HAP-1 (cell line): ENCODE data around the gene CCRL2.

Source experiments
- DNase-seq, 2 experiments: peaks; one replicate each; pipeline ENCODE4 v3.0.0-alpha.2; 2016 to 2020; ENCODE audit warnings: low spot score in 2 of 2
- H3K27me3 ChIP-seq: fragments of 250-450 bp; sonication (Bioruptor Pico); 2 replicates; pipeline ENCODE4 v1.5.1; 2020; ENCODE audit warnings: low read depth, mild to moderate bottlenecking, moderate library complexity
- H3K36me3 ChIP-seq: fragments of 250-450 bp; sonication (Bioruptor Pico); replicated peaks from 2 replicates; pipeline ENCODE4 v1.5.1; 2020; ENCODE audit warnings: mild to moderate bottlenecking
- H3K4me1 ChIP-seq: fragments of 250-450 bp; sonication (Bioruptor Pico); 2 replicates; pipeline ENCODE4 v1.5.1; 2020; ENCODE audit warnings: mild to moderate bottlenecking
- H3K4me3 ChIP-seq: fragments of 250-450 bp; sonication (Bioruptor Pico); 2 replicates; pipeline ENCODE4 v1.5.1; 2020; ENCODE audit warnings: mild to moderate bottlenecking, moderate library complexity
- H3K9me3 ChIP-seq: fragments of 250-450 bp; sonication (Bioruptor Pico); 2 replicates; pipeline ENCODE4 v1.5.1; 2020; ENCODE audit warnings: mild to moderate bottlenecking, moderate library complexity
- in situ Hi-C: fragments of 300-500 bp; cut with MboI; formaldehyde crosslinking; loops from 3 replicates; pipeline ENCODE4 v1.14.3; 2020; ENCODE audit warnings: low sequenced_read_pairs, inconsistent platforms, mixed read lengths

CCRL2 gene

DNA sequence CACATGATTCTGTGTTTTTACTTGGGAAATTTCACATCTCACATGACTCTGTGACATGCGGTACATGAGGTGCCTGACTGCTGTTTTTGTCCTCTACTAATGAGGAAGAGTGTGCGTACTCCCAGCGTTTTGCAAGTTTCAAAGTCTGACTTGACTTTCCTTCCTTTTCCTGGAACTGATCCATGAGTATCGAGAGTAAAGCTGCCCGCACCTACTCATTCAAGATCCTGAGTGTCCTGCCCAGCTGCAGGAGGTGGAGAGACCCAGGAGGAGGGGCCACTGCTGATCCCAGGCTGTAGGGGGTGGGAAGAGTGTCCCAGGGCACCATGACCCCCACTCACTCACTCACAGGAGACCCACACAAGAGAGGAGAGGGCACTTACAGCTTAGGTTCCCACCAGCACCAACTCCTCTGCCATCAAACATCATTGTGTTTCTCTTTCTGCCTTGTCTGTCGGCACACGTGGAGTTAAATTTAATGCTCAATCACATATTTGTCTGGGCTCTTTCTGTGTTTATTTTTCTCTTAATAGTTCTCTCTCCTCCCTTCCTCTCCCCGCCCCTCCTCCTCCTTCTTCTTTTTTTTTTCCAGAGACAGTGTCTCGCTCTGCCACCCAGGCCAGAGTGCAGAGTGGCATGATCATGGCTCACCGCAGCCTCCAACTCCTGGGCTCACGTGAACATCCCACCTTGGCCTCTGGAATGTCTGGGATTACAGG lies 1.6 kb upstream of the CCRL2 start:
- H3K27me3 ChIP-seq, result peaks cover 15% of the 10 kb centered on the region

DNA sequence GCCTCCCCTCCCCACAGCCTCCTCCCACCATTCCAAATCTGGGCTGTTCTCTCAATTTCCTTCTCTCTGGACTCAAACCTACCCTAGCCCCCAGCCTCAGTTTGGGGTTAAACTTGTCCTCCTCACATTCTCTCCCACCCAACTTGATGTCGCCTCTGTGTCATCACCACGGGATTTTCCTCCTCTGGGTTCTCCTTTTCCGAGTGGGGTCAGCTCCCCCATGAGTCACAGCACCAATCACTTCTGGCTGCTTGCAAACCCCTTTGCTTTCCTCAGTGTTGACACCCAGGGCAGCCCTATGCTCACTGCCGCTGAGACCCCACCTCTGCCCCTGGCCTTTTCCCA lies 644 bp upstream of the CCRL2 start:
- Histone ChIP-seq H3K9me3 (no peaks in the 10 kb centered on the region), H3K4me3 (no peak overlapping the region), H3K4me1 (no peaks in the 10 kb centered on the region), H3K27me3 (peaks cover 15% of the 10 kb centered on the region), H3K36me3 (no peaks in the 10 kb centered on the region)
- no peak for DNase-seq
- in situ Hi-C loops, result no loop called here

More for the DNA sequence above, 1.6 kb upstream of the CCRL2 start:
- H3K4me3 ChIP-seq, result no peak overlapping the region
- no peaks in the 10 kb centered on the region for H3K9me3 ChIP-seq
- DNase-seq, result no peak
- H3K4me1 ChIP-seq, result no peaks in the 10 kb centered on the region
- H3K36me3 ChIP-seq, result no peaks in the 10 kb centered on the region
- in situ Hi-C loops, result no loop called here

DNA sequence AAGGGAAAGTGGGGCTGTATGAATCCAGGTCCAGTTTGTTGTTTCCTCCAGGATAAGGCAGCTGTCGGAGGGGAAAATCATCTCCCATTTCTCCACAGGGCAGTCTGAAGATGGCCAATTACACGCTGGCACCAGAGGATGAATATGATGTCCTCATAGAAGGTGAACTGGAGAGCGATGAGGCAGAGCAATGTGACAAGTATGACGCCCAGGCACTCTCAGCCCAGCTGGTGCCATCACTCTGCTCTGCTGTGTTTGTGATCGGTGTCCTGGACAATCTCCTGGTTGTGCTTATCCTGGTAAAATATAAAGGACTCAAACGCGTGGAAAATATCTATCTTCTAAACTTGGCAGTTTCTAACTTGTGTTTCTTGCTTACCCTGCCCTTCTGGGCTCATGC lies 911 bp downstream of the CCRL2 start:
- in situ Hi-C loops, result no loop called here
- Histone ChIP-seq H3K4me1 (no peaks in the 10 kb centered on the region), H3K36me3 (no peaks in the 10 kb centered on the region), H3K4me3 (no peak overlapping the region), H3K27me3 (peaks cover 15% of the 10 kb centered on the region), H3K9me3 (no peaks in the 10 kb centered on the region)
- no peak for DNase-seq

DNA sequence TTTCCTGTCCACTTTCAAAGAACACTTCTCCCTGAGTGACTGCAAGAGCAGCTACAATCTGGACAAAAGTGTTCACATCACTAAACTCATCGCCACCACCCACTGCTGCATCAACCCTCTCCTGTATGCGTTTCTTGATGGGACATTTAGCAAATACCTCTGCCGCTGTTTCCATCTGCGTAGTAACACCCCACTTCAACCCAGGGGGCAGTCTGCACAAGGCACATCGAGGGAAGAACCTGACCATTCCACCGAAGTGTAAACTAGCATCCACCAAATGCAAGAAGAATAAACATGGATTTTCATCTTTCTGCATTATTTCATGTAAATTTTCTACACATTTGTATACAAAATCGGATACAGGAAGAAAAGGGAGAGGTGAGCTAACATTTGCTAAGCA lies 1.8 kb downstream of the CCRL2 start:
- in situ Hi-C loops, result no loop called here
- Histone ChIP-seq H3K36me3 (no peaks in the 10 kb centered on the region), H3K27me3 (peaks cover 15% of the 10 kb centered on the region), H3K4me3 (no peak overlapping the region), H3K9me3 (no peaks in the 10 kb centered on the region), H3K4me1 (no peaks in the 10 kb centered on the region)
- DNase-seq, result no peak

DNA sequence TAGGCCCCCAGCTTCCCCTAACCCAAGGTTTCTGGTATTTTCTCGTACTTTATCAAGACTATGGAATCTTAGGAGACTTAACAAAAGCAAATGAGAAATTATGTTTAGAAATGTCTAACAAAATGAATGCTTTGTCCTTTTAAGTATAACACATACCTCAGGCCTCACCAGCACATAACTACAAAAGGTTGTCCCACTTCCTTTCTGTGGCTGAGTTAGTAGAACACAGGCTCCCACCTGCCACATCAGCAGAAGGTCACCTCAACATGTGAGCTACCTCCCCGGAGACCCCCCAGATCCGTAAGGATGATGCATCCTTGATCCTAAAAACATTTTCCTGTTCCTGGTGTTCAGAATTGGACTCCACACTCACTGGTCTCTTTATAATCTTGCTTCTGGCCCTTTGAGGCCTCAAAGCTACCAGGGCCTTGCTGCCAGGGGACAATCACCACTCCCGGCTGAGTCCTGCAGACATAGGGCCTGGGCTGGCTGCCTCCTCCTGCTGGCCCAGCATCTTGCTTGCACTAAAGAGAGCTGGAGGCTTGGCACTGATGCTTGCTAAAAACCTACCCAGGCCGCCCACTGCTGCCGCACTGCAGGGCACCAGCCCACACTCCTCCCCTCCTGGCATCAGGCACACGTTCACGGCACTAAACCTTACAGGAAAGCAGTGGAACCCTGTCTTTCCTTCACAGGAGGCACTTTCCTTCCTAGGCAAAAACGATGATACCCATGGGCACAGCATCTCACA lies 2.9 kb downstream of the CCRL2 start:
- H3K27me3 ChIP-seq, result peaks cover 15% of the 10 kb centered on the region
- H3K36me3 ChIP-seq, result no peaks in the 10 kb centered on the region
- H3K9me3 ChIP-seq, result no peaks in the 10 kb centered on the region
- no peak overlapping the region for H3K4me3 ChIP-seq
- no peaks in the 10 kb centered on the region for H3K4me1 ChIP-seq
- in situ Hi-C loops, result no loop called here
- DNase-seq, result no peak

DNA sequence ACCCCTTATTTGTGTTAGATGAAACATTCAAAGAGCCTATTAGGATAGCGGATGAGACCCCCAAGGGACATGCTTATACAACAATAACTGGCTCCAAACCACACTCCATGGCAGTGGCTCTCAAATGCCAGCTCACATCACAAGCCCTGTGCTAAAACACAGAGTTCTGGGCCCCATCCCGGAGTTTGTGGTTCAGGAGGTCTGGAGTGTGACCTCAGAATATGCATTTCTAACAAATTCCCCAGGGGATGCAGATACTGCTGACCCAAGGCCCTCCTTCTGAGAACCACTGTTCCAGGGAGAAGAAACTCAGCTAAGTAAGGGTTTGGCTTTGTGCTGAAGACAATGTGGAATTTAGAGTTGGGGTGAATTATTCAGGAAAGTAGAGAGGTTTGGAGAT lies 3.6 kb downstream of the CCRL2 start:
- H3K27me3 ChIP-seq, result peaks cover 15% of the 10 kb centered on the region
- H3K36me3 ChIP-seq, result no peaks in the 10 kb centered on the region
- no peaks in the 10 kb centered on the region for H3K4me1 ChIP-seq
- H3K9me3 ChIP-seq, result no peaks in the 10 kb centered on the region
- no peak overlapping the region for H3K4me3 ChIP-seq
- no peak for DNase-seq
- in situ Hi-C loops, result no loop called here

DNA sequence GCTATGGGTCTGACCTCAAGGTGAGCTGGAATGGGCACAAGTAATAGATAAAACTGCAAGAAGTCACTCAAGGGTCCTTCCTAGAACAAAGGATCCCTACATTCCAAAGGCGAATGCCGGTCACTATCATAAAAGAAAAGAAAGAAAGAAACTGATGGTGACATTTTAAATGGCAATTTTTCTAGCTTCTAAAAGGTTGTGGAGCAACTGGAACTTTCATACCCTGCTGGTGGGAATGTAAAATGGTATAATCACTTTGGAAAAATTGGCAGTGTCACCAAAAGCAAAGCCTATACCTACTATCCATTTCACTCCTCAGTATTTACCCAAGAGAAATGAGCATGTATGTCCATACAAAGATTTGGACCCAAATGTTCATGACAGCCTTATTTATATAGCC lies 4.2 kb downstream of the CCRL2 start:
- H3K4me3 ChIP-seq, result no peak overlapping the region
- in situ Hi-C loops, result no loop called here
- H3K9me3 ChIP-seq, result no peaks in the 10 kb centered on the region

DNA sequence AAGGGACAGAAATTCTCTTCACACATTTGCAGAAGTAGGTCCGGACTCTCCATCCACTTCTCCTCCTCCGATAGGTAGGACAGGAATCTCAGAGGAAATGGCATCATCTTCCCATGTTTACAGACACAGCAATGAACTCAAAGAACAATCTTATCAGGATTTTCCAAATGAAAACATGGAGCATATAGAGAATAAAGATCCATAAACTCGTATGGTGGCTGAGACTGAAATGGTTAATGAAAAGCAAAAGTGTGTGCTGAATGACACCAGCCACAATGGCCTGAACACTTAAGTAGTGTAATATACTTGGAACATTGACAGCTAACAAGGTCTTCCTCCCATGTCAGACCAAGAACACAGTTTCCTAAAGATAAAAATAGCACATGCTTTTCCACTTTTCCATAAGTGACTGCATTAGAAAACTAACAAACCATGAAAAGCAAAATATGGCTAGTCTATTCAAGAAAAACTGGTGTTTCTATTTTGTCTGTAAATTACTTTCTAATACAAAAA lies 5.8 kb downstream of the CCRL2 start:
- no peak for DNase-seq
- no peaks in the 10 kb centered on the region for H3K4me1 ChIP-seq
- in situ Hi-C loops, result no loop called here

More for the DNA sequence above, 4.2 kb downstream of the CCRL2 start:
- H3K27me3 ChIP-seq, result peaks cover 11% of the 10 kb centered on the region
- no peaks in the 10 kb centered on the region for H3K4me1 ChIP-seq
- H3K36me3 ChIP-seq, result no peaks in the 10 kb centered on the region
- no peak for DNase-seq

DNA sequence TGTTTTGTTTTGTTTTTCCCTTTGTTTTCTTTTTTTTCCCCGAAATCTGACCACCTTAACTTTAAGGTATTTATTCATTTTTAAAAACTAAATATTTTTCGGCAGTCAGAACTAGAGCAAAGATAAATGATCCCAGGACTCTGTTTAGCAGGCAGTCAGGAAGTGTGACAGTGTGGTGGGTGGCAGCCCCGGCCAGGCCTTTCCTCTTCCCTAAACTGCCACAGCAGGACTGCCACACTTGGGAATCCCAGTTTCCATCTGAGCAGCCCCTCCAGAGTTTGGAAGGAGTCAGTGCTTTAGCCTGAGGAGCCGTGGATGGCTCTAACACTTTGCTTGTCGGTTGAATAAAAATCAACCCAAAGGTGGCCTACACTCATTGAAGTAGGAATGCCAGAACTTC lies 6.9 kb downstream of the CCRL2 start:
- in situ Hi-C loops, result no loop called here
- DNase-seq, result no peak
- no peaks in the 10 kb centered on the region for H3K27me3 ChIP-seq
- H3K36me3 ChIP-seq, result no peaks in the 10 kb centered on the region
- no peak overlapping the region for H3K4me3 ChIP-seq
- no peaks in the 10 kb centered on the region for H3K9me3 ChIP-seq
- no peaks in the 10 kb centered on the region for H3K4me1 ChIP-seq

More for the DNA sequence above, 5.8 kb downstream of the CCRL2 start:
- no peak overlapping the region for H3K4me3 ChIP-seq
- H3K27me3 ChIP-seq, result peaks cover 5% of the 10 kb centered on the region
- H3K36me3 ChIP-seq, result no peaks in the 10 kb centered on the region
- H3K9me3 ChIP-seq, result no peaks in the 10 kb centered on the region

DNA sequence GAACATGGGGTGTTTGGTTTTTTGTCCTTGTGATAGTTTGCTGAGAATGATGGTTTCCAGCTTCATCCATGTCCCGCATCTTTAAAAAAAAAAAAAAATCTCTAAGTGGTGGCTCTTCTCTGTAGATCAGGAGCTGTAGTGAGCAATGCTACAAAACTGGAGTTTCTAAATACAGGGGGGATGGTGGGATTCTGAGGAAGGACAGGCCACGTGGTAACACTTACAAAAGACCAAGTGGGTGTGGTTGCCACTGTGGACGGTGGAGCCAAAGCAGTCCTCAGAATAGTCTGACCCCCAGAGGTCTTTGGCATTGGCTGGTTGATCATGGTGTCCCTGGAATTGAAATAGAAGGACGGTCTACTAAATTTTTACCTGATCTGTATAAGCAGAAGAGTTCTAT lies 7.7 kb downstream of the CCRL2 start:
- no peaks in the 10 kb centered on the region for H3K36me3 ChIP-seq
- in situ Hi-C loops, result no loop called here
- DNase-seq, result no peak
- H3K4me3 ChIP-seq, result no peak overlapping the region
- H3K4me1 ChIP-seq, result no peaks in the 10 kb centered on the region
- H3K9me3 ChIP-seq, result no peaks in the 10 kb centered on the region
- no peaks in the 10 kb centered on the region for H3K27me3 ChIP-seq

DNA sequence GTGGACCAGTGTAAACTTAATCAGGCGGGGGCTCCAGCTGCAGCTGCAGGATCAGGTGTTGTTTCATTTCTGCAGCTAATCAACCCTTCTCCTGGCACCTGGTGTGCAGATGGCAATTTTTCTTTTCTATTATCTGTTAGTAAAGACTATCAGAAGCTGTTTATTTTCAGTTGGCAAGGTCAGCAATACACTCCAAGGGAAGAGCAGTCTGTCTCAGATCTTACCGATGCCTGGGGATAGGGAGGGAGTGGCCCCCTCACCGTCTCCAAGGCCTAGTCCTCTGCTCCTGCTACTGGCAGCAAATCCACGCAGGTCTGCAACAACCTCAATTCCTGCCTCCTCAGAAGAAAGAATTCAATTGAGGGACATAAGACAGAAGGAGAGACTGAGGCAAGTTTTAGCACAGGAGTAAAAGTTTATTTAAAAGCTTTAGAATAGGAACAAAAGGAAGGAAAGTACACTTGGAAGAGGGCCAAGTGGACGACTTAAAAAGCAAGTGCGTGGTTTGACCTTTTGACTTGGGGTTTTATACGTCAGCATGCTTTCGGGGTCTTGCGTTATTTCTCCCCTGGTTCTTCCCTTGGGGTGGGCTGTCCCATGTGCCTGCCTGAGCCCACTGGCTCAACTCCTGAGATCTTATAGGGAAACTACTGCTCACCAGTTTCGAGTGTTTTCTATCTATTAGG lies 9.2 kb downstream of the CCRL2 start:
- no peak overlapping the region for H3K4me3 ChIP-seq
- no peaks in the 10 kb centered on the region for H3K27me3 ChIP-seq
- H3K4me1 ChIP-seq, result no peaks in the 10 kb centered on the region
- in situ Hi-C loops, result no loop called here
- no peaks in the 10 kb centered on the region for H3K36me3 ChIP-seq
- no peak for DNase-seq
- no peaks in the 10 kb centered on the region for H3K9me3 ChIP-seq

DNA sequence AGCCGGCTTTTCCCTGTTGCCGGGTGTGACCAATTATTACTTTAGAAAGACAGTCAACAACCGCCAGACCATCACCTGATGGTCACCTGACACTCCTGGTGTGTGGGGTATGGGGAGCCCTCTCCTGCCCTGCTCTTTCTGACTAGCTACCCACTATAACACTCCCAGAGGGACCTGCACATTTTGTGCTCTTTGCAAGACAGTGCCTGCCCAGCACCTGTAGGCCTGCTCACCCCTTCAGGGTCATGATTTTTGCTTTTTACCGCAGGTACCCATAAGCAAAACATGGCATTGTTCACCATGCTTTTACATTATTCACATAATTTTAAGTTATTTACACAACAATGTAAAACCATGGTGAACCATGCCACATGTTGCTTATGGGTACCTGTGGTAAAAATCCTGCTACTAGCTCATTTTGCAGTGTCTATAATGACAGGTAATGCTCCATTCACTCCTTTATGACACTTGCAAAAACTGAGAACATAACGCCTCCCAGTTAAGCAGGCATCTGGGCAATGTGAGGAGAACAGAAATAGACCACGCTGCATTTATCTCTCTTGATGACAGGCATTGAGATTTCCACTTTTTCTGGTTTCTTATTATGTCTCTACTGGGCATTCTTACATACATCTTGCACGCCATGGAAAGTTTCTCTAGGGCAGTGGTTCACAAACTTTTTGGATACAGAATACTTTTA lies 9.9 kb downstream of the CCRL2 start:
- no peaks in the 10 kb centered on the region for H3K4me1 ChIP-seq
- in situ Hi-C loops, result no loop called here
- no peak for DNase-seq

DNA sequence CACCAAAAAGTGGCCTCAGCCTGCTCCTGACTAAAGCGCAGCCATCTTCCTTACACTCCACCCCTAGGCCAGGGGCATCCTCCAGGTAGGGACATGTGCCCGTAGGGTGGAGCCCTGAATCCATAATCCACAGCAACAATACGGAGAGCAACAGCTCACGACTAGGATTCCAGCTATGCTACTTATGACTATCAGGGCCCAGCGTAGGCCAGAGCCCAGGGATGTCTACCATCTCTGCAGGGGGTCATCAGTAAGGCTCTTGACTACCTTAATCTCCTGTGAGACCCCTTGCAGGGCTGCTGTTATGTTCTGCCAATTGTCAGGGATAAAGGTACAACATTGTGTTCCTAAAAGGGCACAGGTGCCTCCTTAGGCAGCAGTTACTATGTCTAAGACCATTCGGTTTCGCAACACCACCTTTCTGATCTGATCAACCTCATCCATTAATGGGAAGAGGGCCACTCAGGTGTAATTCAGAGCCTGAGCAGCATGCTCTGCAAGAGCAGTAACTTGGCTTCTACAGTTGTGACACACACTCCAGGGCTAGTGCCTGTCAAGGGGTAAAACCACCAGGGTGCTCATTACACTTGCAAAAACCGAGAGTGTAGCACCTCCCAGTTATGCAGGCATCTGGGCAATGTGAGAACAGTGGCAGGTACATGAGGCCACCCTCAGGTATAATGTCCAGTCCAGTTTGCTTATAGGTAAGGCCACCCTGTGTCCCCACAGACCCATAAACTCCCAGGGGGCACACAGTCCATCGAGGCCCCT lies 11.0 kb downstream of the CCRL2 start:
- in situ Hi-C loops, result no loop called here
- DNase-seq, result no peak
- H3K36me3 ChIP-seq, result no peaks in the 10 kb centered on the region
- no peaks in the 10 kb centered on the region for H3K9me3 ChIP-seq
- no peaks in the 10 kb centered on the region for H3K27me3 ChIP-seq
- no peak overlapping the region for H3K4me3 ChIP-seq
- H3K4me1 ChIP-seq, result no peaks in the 10 kb centered on the region

More for the DNA sequence above, 9.9 kb downstream of the CCRL2 start:
- H3K27me3 ChIP-seq, result no peaks in the 10 kb centered on the region
- no peak overlapping the region for H3K4me3 ChIP-seq
- H3K36me3 ChIP-seq, result no peaks in the 10 kb centered on the region
- H3K9me3 ChIP-seq, result no peaks in the 10 kb centered on the region
